Measurements from ENCODE around the gene FITM1.

DNA sequence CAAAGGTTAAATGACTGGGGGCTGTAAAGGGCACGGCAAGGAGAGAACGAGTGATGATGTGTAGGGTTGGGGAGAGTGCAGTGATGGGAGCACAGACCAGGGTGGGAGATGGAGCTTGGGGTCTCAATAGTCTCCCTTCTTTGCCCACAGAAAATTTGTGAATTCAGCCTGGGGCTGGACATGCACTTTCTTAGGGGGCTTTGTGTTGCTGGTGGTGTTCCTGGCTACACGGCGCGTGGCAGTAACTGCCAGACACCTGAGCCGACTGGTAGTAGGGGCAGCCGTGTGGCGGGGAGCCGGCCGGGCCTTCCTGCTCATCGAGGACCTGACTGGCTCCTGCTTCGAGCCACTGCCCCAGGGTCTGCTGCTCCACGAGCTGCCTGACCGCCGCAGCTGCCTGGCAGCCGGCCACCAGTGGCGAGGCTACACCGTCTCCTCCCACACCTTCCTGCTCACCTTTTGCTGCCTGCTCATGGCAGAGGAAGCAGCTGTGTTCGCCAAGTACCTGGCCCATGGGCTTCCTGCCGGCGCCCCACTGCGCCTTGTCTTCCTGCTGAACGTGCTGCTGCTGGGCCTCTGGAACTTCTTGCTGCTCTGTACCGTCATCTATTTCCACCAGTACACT, 1.7 kb downstream of the FITM1 start:
- TF ChIP-seq CTCF (conservative IDR thresholded peaks at IDR 0.05; ENCODE audit: low read depth in 2 of 2) (no peak), EZH2phosphoT487 (IDR thresholded peaks at IDR 0.05; ENCODE audit: unreplicated experiment) (no peak), EZH2 (IDR thresholded peaks at IDR 0.05; ENCODE audit: low read depth, unreplicated experiment) (no peak)
